ENCODE data around the gene TFCP2. TPM values are rescaled to one million over a fixed set of nuclear protein-coding genes. Genes with fewer than 3 reads are reported as not detected.

Gene TFCP2
- total and polyA plus RNA-seq, 2 of the 13 experiments (the other 11 are each of a cell fraction or from before 2014, with no cell fraction given) = 7.6 to 10.0 TPM

DNA sequence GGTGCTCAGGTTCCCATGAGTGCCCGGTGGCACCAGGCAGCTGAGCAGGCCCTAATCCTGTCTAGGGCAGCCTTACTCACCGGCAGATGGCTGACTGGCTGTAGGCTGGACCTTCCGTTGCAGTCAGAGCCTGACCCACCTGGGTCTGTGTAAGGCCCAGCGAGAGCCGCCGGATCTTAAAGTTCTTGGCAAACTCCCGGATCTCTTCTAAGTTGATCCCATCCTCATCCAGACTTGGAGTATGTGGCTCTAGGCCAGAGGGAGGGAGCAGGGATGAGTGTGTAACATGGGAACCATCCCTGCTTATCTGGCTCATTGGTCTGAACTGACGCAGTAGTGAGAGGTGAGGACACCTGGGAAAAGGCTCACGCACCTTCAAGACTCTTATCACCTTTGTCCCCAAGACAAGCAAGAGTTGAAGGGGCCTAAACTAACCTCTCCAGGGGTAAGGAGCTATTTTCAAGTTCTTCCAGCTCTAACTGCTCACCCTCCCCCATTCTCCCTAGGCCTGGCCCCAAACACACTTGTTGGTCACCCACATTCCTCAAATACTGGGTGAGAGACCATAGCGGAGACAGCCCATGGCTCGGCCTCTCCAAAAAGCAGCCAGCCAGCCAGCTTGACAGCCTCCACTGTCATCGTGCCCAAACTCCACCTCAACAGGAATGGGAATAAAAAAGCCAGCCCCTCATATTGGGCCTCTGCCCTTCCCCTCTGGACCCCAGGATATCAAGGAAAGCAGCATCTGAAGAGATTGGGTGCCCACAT, 18.8 kb upstream of the TFCP2 start:
- no peak for DNase-seq (ENCODE audit: low spot score)
- no peaks in the 10 kb centered on the region for H3K9me3 ChIP-seq (ENCODE audit: low read length)
- ATAC-seq = no peak
- H3K79me2 ChIP-seq (ENCODE audit: insufficient read depth, low read length) = no peaks in the 10 kb centered on the region
- POLR2A ChIA-PET = no interaction called here
- CTCF ChIA-PET (ENCODE audit: low intra/inter-chr PET ratio, low total read pairs) = no interaction called here
- H3K4me2 ChIP-seq (ENCODE audit: low read depth, low read length) = no peak overlapping the region
- H3K4me3 ChIP-seq (replicated peaks in 1 of 3; ENCODE audit: insufficient read depth in 1 of 3, low read depth in 2 of 3, low read length in 3 of 3) = no peak overlapping the region
- H3K9ac ChIP-seq (ENCODE audit: insufficient read depth, low read depth, low read length) = no peak overlapping the region
- no peak overlapping the region for H2AFZ ChIP-seq (ENCODE audit: low read length)
- peaks cover 17% of the 10 kb centered on the region for H3K4me1 ChIP-seq (ENCODE audit: insufficient read depth, low read length)
- no TSS peak for BruUV-seq (replicated peaks)
- H3K27ac ChIP-seq (ENCODE audit: extremely low read length, insufficient read depth, low read length) = no peak overlapping the region
- intact Hi-C loops (cut with micrococcal nuclease; ENCODE audit: unreplicated experiment) (no loop called here), in situ Hi-C loops (cut with HindIII; ENCODE audit: extremely low pct_ligation_motif_present, low pct_unique_long_range_greater_than_20kb) (no loop called here)
- peaks cover 0 to 14% of the 10 kb centered on the region in 2 experiments; a peak in 3 of 5 replicates for H3K27me3 ChIP-seq (ENCODE audit: control insufficient read depth in 1 of 2, insufficient read depth in 2 of 2, low read length in 2 of 2)
- H4K20me1 ChIP-seq (ENCODE audit: insufficient read depth, low read length) = no peaks in the 10 kb centered on the region
- 66% methylated on average over 10 of the region's 12 CpGs for WGBS (ENCODE audit: low lambda C conversion rate)
- FAIRE-seq = no peak
- TF ChIP-seq, protein P1, sequence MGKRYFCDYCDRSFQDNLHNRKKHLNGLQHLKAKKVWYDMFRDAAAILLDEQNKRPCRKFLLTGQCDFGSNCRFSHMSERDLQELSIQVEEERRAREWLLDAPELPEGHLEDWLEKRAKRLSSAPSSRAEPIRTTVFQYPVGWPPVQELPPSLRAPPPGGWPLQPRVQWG (CRISPR knock-in tag; IDR thresholded peaks at IDR 0.05; ENCODE audit: borderline replicate concordance, low read depth) = no peak
- TF ChIP-seq MAFF (IDR thresholded peaks at IDR 0.05; ENCODE audit: low read depth, low read length) = no peak
- no peak for TF ChIP-seq FOXK2 (IDR thresholded peaks at IDR 0.05)
- TF ChIP-seq, protein P2, sequence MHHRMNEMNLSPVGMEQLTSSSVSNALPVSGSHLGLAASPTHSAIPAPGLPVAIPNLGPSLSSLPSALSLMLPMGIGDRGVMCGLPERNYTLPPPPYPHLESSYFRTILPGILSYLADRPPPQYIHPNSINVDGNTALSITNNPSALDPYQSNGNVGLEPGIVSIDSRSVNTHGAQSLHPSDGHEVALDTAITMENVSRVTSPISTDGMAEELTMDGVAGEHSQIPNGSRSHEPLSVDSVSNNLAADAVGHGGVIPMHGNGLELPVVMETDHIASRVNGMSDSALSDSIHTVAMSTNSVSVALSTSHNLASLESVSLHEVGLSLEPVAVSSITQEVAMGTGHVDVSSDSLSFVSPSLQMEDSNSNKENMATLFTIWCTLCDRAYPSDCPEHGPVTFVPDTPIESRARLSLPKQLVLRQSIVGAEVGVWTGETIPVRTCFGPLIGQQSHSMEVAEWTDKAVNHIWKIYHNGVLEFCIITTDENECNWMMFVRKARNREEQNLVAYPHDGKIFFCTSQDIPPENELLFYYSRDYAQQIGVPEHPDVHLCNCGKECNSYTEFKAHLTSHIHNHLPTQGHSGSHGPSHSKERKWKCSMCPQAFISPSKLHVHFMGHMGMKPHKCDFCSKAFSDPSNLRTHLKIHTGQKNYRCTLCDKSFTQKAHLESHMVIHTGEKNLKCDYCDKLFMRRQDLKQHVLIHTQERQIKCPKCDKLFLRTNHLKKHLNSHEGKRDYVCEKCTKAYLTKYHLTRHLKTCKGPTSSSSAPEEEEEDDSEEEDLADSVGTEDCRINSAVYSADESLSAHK (CRISPR knock-in tag; IDR thresholded peaks at IDR 0.05; ENCODE audit: borderline replicate concordance) = no peak
- TF ChIP-seq, protein P3, sequence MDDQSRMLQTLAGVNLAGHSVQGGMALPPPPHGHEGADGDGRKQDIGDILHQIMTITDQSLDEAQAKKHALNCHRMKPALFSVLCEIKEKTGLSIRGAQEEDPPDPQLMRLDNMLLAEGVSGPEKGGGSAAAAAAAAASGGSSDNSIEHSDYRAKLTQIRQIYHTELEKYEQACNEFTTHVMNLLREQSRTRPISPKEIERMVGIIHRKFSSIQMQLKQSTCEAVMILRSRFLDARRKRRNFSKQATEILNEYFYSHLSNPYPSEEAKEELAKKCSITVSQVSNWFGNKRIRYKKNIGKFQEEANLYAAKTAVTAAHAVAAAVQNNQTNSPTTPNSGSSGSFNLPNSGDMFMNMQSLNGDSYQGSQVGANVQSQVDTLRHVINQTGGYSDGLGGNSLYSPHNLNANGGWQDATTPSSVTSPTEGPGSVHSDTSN (CRISPR knock-in tag; IDR thresholded peaks at IDR 0.05; ENCODE audit: borderline replicate concordance) = no peak
- TF ChIP-seq SIN3A (IDR thresholded peaks at IDR 0.05; ENCODE audit: borderline replicate concordance, low read depth, low read length) = no peak
- TF ChIP-seq RNF2 (conservative IDR thresholded peaks at IDR 0.05; ENCODE audit: low read depth) = no peak
- TF ChIP-seq NFATC3 (CRISPR knock-in tag; IDR thresholded peaks at IDR 0.05) = no peak
- TF ChIP-seq KMT2B (CRISPR knock-in tag; IDR thresholded peaks at IDR 0.05) = no peak
- TF ChIP-seq, protein P4, sequence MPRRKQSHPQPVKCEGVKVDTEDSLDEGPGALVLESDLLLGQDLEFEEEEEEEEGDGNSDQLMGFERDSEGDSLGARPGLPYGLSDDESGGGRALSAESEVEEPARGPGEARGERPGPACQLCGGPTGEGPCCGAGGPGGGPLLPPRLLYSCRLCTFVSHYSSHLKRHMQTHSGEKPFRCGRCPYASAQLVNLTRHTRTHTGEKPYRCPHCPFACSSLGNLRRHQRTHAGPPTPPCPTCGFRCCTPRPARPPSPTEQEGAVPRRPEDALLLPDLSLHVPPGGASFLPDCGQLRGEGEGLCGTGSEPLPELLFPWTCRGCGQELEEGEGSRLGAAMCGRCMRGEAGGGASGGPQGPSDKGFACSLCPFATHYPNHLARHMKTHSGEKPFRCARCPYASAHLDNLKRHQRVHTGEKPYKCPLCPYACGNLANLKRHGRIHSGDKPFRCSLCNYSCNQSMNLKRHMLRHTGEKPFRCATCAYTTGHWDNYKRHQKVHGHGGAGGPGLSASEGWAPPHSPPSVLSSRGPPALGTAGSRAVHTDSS (CRISPR knock-in tag; conservative IDR thresholded peaks at IDR 0.05) = no peak
- TF ChIP-seq ZNF24 (IDR thresholded peaks at IDR 0.05) = no peak
- TF ChIP-seq REPIN1 (CRISPR knock-in tag; IDR thresholded peaks at IDR 0.05; ENCODE audit: borderline replicate concordance, low read depth) = no peak
- TF ChIP-seq ZNF629 (CRISPR knock-in tag; conservative IDR thresholded peaks at IDR 0.05) = no peak
- TF ChIP-seq JUND (CRISPR knock-in tag; IDR thresholded peaks at IDR 0.05) = no peak
- no peak for TF ChIP-seq MBNL3 (CRISPR knock-in tag; conservative IDR thresholded peaks at IDR 0.05)
- TF ChIP-seq CREB1 (IDR thresholded peaks at IDR 0.05) = no peak
- no peak for TF ChIP-seq CREB1 (CRISPR knock-in tag; IDR thresholded peaks at IDR 0.05)
- TF ChIP-seq MLLT10 (CRISPR knock-in tag; IDR thresholded peaks at IDR 0.05) = no peak
- no peak for TF ChIP-seq ZNF343 (CRISPR knock-in tag; IDR thresholded peaks at IDR 0.05)
- TF ChIP-seq TOE1 (CRISPR knock-in tag; IDR thresholded peaks at IDR 0.05) = no peak
- TF ChIP-seq, protein P5, sequence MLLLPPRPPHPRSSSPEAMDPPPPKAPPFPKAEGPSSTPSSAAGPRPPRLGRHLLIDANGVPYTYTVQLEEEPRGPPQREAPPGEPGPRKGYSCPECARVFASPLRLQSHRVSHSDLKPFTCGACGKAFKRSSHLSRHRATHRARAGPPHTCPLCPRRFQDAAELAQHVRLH (CRISPR knock-in tag; IDR thresholded peaks at IDR 0.05; ENCODE audit: borderline replicate concordance, low read depth) = no peak
- no peaks in the 10 kb centered on the region for H3K36me3 ChIP-seq (replicated peaks in 1 of 2; ENCODE audit: control insufficient read depth in 1 of 2, insufficient read depth in 2 of 2, low read length in 2 of 2)

All from HepG2 (cell line).